Heart left ventricle (tissue), 16 donors: ENCODE measurements around the gene PRDM15. TPM values are rescaled to one million over a fixed set of nuclear protein-coding genes. Genes with fewer than 3 reads are reported as not detected.

ENCODE experiments used
- ATAC-seq, 4 donors: fragments of 200-7000 bp; cut with Tn5 transposase; one replicate each; pipeline ENCODE4 v1.9.1; 2020 to 2022; ENCODE audit warnings: moderate library complexity in 4 of 4, mild to moderate bottlenecking in 3 of 4, moderate number of reproducible peaks in 1 of 4
- DNase-seq, 5 donors: peaks; one replicate each; pipeline ENCODE4 v3.0.0-alpha.2; 2020
- H3K27ac ChIP-seq, 12 donors: fragments of 200-600 bp; sonication (generic) in 4 of 12; one replicate each; pipeline versions ENCODE4 v1.5.0 to v1.8.0; 2016 to 2022; ENCODE audit warnings: mild to moderate bottlenecking in 2 of 12
- H3K27me3 ChIP-seq, 9 donors: fragments of 200-600 bp; sonication (generic) in 2 of 9; one replicate each; pipeline versions ENCODE4 v1.5.1 to v1.8.0; 2016 to 2022; ENCODE audit warnings: mild to moderate bottlenecking in 3 of 9
- H3K36me3 ChIP-seq, 9 donors: fragments of 200-600 bp; sonication (generic) in 2 of 9; one replicate each; pipeline versions ENCODE4 v1.5.0 to v1.8.0; 2018 to 2022; ENCODE audit warnings: mild to moderate bottlenecking in 2 of 9
- H3K4me1 ChIP-seq, 12 donors: fragments of 200-600 bp; sonication (generic) in 4 of 12; one replicate each; pipeline versions ENCODE4 v1.5.0 to v1.8.0; 2016 to 2022; ENCODE audit warnings: mild to moderate bottlenecking in 3 of 12
- H3K4me3 ChIP-seq, 12 donors: fragments of 200-600 bp; sonication (generic) in 4 of 12; one replicate each; pipeline versions ENCODE4 v1.5.0 to v1.8.0; 2017 to 2022; ENCODE audit warnings: mild to moderate bottlenecking in 9 of 12, moderate library complexity in 4 of 12
- H3K9me3 ChIP-seq, 12 donors: fragments of 200-600 bp; sonication (generic) in 4 of 12; one replicate each; pipeline versions ENCODE4 v1.5.0 to v1.8.0; 2016 to 2022; ENCODE audit warnings: mild to moderate bottlenecking in 1 of 12
- POLR2A ChIP-seq, 2 donors: fragments of 450-650 bp; IDR thresholded peaks; one replicate each; pipeline ENCODE4 v1.6.1; 2017; ENCODE audit warnings: antibody characterized with exemption in 2 of 2, mild to moderate bottlenecking in 2 of 2, moderate library complexity in 2 of 2
- WGBS, 4 donors: extraction: QIAGEN DNeasy Blood & Tissue Kit in 2 of 4; methylation state at CpG; one replicate each; pipeline versions ENCODE4 v1.1.5 to v1.1.7; 2013 to 2018; 5-methylcytosine and 5-hydroxymethylcytosine counted together
- intact Hi-C, 10 donors: fragments of 100-400 bp; cut with DNase I; formaldehyde crosslinking; loops; one replicate each; pipeline versions ENCODE4 v1.11.1 to v1.14.2; 2022
- polyA plus RNA-seq, 2 donors: library from polyadenylated mRNA; stranded (reverse); fragments of 200-250 nt; gene quantifications; one replicate each; pipeline ENCODE4 v1.2.3, GENCODE V29; 2013
- total RNA-seq, 9 donors: library from RNA; depleted of rRNA in 2 of 9; stranded (reverse); fragments of >200 nt in 2 of 9; fragmentation: NEBNext Ultra II Directional in 3 of 9; extraction: Animal tissue kit (Norgen Biotek cat#: 25700) in 3 of 9; gene quantifications; one replicate each; pipeline versions ENCODE4 v1.1.0 to v1.2.4, GENCODE V29; 2016 to 2023
- TF ChIP-seq, protein P1 (sequence below), 12 donors: fragments of 200-600 bp; sonication (generic) in 4 of 12; IDR thresholded peaks; one replicate each; pipeline versions ENCODE4 v1.5.0 to v1.8.0; 2018 to 2022; ENCODE audit warnings: antibody characterized with exemption in 12 of 12, mild to moderate bottlenecking in 5 of 12
- donor health status: ischemic (EF 13 %, LVEDD 7.1; RV severe dilation, severe dysfunction).
- donor health status: healthy with polysubstance abuse.
- donor health status: DM: no; HTN: yes; CAD: no.
- donor health status: DM: no; HTN: no; CAD: no.
- donor health status: ischemic (EF 25% LVEDD 6.9; RV normal size, moderate dysfunction).
- donor health status: ischemic (EF 25% LVEDD 5.7; RV mildly dilated, moderate dysfunction).
- donor health status: healthy.
- donor health status: DM: yes; HTN: yes; CAD: no.
- donor health status: ischemic (EF 35%, LVEDD 5.7; RV mildly dilated, moderate dysfunction).
- donor health status: nonischemic (EF 11% LVEDD 7.7; RV severe dilation, severe dysfunction).
- donor health status: DM: yes; HTN: yes; CAD: no.
- donor health status: PGD.
- donor health status: ischemic (EF 29% LVEDD 5.4; RV normal size, mild dysfunction).
- donor health status: nonischemic (EF 23%, LVEDD 6.1; RV moderate dilation, normal function).

Gene PRDM15
- total and polyA plus RNA-seq, 11 donors = 2.1 to 6.3 (median 2.7) TPM

DNA sequence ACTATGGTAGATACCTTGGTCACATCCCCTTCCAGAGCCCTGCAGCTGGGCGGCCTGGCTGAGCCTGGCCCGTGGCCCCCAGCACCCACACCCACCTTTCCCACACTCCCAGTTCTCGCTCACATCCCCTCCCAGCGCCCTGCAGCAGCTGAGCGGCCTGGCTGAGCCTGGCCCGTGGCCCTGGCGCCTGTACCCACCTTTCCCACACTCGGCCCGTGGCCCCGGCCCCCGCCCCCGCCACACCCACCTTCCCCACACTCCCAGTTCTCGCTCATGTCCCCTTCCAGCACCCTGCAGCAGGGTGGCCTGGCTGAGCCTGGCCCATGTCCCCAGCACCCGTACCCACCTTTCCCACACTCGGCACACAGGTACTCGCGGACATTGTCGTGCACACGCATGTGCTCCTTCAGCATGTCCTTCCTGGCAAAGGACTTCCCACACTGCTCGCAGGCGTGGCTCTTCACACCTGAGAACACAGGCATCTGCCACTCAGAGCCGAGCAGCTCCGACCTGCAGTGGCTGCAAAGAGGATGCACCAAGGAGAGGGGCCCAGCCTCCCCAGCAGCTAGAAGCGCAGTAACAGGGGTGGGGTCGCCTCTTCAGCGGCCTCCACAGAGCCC lies 59.8 kb downstream of the PRDM15 start:
- TF ChIP-seq POLR2A (IDR thresholded peaks at IDR 0.05) = no peak
- TF ChIP-seq, protein P1, sequence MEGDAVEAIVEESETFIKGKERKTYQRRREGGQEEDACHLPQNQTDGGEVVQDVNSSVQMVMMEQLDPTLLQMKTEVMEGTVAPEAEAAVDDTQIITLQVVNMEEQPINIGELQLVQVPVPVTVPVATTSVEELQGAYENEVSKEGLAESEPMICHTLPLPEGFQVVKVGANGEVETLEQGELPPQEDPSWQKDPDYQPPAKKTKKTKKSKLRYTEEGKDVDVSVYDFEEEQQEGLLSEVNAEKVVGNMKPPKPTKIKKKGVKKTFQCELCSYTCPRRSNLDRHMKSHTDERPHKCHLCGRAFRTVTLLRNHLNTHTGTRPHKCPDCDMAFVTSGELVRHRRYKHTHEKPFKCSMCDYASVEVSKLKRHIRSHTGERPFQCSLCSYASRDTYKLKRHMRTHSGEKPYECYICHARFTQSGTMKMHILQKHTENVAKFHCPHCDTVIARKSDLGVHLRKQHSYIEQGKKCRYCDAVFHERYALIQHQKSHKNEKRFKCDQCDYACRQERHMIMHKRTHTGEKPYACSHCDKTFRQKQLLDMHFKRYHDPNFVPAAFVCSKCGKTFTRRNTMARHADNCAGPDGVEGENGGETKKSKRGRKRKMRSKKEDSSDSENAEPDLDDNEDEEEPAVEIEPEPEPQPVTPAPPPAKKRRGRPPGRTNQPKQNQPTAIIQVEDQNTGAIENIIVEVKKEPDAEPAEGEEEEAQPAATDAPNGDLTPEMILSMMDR (IDR thresholded peaks at IDR 0.05) = no peak
- Histone ChIP-seq H3K36me3 (peaks cover 0 to 31% (median 9%) of the 10 kb centered on the region in 9 donors), H3K4me3 (no peak overlapping the region), H3K27me3 (no peaks in the 10 kb centered on the region), H3K27ac (no peak overlapping the region), H3K9me3 (no peaks in the 10 kb centered on the region), H3K4me1 (peaks cover 0 to 9% (median 0%) of the 10 kb centered on the region in 12 donors)
- intact Hi-C loops = loop anchor here in 1 of 10 donors (5.0 kb wide), 1 partner anchor 207 kb away; no protein-coding TSS in a partner anchor
- no peak for DNase-seq
- 95 to 96% (median 96%) methylated on average over 26 of the region's 26 CpGs for WGBS, 4 donors
- ATAC-seq = no peak

DNA sequence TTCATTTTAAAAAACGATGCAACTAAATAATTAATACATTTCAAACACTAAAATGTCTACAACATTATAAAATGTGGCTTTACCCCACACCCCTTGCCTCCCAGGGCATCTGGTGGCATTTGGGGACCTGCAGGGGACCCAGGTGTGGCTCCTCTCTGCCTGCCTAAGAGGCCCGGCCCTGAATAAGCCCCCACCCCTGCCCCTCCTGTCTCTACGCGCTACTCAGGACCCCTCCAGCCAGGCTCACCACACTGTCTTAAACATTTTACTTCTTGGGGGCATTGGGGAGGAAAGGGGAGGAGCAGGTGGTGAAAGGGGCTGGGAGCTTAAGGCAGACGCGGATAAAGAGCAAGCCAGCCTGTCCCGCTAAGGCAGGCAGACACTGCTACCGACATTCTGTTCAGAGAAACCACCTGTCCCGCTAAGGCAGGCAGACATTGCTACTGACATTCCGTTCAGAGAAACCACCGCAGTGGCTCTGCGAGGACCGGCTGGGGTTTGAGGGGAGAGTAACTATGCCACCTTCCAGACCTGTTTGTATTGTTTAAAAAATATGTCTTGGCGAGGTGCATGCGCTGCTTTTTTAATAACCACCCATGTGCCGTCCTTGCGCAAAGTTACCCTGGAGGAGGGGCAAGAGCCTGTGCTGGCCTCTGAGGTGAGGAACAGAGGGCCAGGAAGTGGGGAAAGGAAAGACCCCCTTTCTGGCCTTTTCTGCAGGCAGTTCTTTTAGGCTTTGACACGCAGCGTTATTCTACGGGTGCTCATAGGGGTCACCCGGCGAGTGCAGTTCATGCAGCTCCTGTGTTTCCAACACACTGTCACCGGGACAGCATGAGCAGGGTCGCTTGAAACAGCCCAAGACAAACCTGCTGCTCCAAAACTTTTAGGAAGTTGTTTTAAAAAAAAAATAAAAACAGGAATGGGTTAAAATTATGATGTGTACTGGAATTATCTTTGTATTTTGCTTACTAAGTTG lies 61.0 kb downstream of the PRDM15 start:
- Histone ChIP-seq H3K9me3 (no peaks in the 10 kb centered on the region), H3K27ac (no peak overlapping the region), H3K4me3 (no peak overlapping the region), H3K4me1 (peaks cover 0 to 9% (median 0%) of the 10 kb centered on the region in 12 donors), H3K36me3 (peaks cover 0 to 32% (median 10%) of the 10 kb centered on the region in 9 donors), H3K27me3 (no peaks in the 10 kb centered on the region)
- 92 to 94% (median 93%) methylated on average over 24 of the region's 24 CpGs for WGBS, 4 donors
- DNase-seq (no peak), ATAC-seq (no peak)
- TF ChIP-seq, protein P1 (IDR thresholded peaks at IDR 0.05) = no peak
- TF ChIP-seq POLR2A (IDR thresholded peaks at IDR 0.05) = no peak
- intact Hi-C loops = loop anchor here (1.0 to 5.0 kb wide), 5 partner anchors 206 to 301 kb away; no protein-coding TSS in a partner anchor

DNA sequence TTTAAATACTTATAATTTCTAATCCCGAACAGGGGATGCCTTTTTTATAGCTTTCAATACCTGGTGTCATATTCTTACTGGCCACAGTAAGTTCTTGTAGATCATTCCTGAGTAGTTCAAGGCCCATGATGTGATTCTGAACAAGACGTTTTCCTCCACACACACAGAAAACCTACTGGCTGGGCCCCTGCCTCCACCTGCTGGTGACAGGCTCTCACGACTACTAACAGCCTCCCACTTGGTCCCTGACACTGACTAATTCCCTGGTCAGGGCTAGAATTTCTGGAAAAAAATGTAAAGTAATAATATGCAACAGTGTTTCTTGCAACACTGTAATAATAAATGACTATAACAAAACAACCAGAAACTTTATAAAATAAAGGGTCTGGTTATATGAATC lies 61.9 kb downstream of the PRDM15 start:
- ATAC-seq (peak; percentile 47 to 82 (median 60)), DNase-seq (peak in 2 of 5 donors; percentile 32 to 60)
- TF ChIP-seq POLR2A (IDR thresholded peaks at IDR 0.05) = no peak
- TF ChIP-seq, protein P1 (IDR thresholded peaks at IDR 0.05) = peak in 10 of 12 donors; percentile 21 to 68 (median 38)
- intact Hi-C loops = loop anchor here (1.0 to 5.0 kb wide), 5 partner anchors 205 to 302 kb away; no protein-coding TSS in a partner anchor
- H3K9me3 ChIP-seq = no peaks in the 10 kb centered on the region
- H3K36me3 ChIP-seq = peaks cover 0 to 37% (median 11%) of the 10 kb centered on the region in 9 donors
- H3K4me1 ChIP-seq = peaks cover 0 to 9% (median 0%) of the 10 kb centered on the region in 12 donors
- H3K4me3 ChIP-seq = no peak overlapping the region
- no peak overlapping the region for H3K27ac ChIP-seq
- H3K27me3 ChIP-seq = no peaks in the 10 kb centered on the region
- WGBS, 4 donors = 26 to 36% (median 31%) methylated on average over 3 of the region's 3 CpGs
